AG08396 (cell line): Measurements from ENCODE around the gene SMARCB1.

Experiments
- DNase-seq: peaks from one replicate; pipeline ENCODE4 v3.0.0; 2012; ENCODE audit warnings: low spot score, mixed read lengths

Gene SMARCB1

GRCh38 chr22:23803001-23803819 lies 16.4 kb downstream of the SMARCB1 start:
- DNase-seq = no peak

- no peak for DNase-seq
Measured at GRCh38 chr22:23804781-23805291, 18.1 kb downstream of the SMARCB1 start.

DNA sequence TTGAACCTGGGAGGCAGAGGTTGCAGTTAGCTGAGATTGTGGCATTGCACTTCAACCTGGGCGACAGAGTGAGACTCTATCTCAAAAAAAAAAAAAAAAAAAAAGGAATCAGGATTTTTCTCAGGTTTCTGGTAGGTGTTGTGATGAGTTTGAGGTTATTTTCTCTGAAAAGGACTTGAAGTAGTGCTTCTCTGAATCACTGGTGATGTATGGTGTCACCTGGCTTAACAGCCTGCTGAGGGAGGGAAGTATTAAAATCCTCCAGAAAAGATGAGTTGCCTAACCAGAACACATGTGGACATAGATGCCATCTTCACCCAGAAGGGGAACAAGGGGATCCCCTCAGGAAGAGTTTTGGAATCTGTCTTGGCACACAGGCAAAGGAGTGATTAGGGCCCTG lies 20.1 kb downstream of the SMARCB1 start:
- no peak for DNase-seq

- no peak for DNase-seq
Measured at GRCh38 chr22:23812378-23812777, 25.6 kb downstream of the SMARCB1 start.

- no peak for DNase-seq
Measured at GRCh38 chr22:23815541-23816155, 28.9 kb downstream of the SMARCB1 start.

- no peak for DNase-seq
Measured at GRCh38 chr22:23816156-23816976, 29.6 kb downstream of the SMARCB1 start.

DNA sequence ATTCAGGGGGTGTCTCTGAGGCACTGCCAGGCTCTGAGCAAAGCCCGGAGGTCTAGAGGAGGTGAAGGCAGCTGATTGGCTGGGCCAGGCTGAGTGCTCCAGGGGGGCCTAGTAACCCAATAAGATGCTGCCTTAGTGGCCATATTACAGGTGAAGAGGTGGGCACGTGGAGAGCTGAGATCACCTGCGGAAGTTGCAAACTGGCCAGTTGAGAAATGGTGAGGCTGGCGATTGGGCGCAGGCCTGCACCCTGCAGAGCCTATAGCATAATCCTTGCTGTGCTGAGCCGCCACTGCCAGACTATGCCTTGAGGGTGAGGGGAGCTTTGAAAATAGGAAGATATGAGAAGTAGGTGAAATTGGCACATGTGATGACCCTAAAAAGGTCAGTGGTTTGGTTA lies 30.4 kb downstream of the SMARCB1 start:
- DNase-seq = no peak

DNA sequence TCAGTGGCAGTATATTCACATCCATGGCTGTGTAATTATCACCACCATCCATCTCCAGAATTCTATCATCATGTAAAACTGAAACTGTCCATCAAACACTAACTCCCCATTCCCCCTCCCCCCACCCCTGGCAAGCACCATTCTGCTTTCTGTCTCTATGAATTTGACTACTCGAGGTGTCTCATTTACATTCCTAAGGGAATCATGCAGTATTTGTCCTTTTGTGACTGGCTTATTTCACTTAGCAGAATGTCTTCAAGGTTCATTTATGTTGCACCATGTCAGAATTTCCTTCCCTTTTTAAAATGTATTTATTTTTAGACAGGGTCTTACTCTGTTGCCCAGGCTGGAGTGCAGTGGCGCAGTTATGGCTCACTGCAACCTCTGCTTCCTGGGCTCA lies 31.8 kb downstream of the SMARCB1 start:
- DNase-seq = no peak

- DNase-seq = no peak
Measured at GRCh38 chr22:23820748-23821211, 34.0 kb downstream of the SMARCB1 start.

- no peak for DNase-seq
Measured at GRCh38 chr22:23822101-23822671, 35.4 kb downstream of the SMARCB1 start.

GRCh38 chr22:23823331-23823791 lies 36.6 kb downstream of the SMARCB1 start:
- no peak for DNase-seq

DNA sequence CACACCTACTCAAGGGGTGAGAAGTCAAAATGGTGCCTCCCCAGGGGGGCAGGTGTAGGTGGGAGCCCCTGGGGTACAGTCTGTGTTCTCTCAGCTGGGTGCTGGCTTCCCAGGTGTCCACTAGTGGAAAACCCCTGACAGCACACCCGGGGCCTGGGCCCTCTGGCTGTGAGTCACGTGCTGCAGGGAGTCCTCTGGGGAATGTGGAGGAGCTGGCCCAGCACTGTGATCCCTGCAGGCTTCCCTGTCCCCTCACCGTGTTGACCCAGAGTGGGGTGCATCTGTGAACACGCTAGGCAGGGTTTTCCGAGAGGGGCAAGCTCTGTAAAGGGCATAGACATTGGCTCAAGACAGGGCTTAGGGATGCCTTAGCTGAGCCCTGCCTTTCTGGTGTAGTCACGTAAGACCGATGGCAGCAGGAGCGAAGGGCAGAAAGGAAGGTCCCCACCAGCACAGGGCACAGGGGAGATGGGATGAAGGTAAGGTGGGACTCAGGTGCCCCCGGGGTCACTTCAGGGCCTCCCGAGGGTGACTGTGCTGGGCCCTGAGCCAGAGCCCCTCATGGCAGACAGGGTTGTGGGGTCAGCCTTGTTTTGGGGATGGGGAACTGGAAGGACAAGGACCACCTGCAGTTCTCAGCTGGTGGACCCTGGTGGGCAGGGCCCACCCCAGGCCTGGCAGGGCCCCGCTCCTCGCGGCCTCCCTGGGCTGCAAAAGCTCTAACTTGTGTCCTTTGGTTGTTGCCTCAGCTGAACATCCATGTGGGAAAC lies 37.9 kb downstream of the SMARCB1 start:
- DNase-seq = no peak

- DNase-seq = no peak
Measured at GRCh38 chr22:23825246-23825905, 38.6 kb downstream of the SMARCB1 start.

DNA sequence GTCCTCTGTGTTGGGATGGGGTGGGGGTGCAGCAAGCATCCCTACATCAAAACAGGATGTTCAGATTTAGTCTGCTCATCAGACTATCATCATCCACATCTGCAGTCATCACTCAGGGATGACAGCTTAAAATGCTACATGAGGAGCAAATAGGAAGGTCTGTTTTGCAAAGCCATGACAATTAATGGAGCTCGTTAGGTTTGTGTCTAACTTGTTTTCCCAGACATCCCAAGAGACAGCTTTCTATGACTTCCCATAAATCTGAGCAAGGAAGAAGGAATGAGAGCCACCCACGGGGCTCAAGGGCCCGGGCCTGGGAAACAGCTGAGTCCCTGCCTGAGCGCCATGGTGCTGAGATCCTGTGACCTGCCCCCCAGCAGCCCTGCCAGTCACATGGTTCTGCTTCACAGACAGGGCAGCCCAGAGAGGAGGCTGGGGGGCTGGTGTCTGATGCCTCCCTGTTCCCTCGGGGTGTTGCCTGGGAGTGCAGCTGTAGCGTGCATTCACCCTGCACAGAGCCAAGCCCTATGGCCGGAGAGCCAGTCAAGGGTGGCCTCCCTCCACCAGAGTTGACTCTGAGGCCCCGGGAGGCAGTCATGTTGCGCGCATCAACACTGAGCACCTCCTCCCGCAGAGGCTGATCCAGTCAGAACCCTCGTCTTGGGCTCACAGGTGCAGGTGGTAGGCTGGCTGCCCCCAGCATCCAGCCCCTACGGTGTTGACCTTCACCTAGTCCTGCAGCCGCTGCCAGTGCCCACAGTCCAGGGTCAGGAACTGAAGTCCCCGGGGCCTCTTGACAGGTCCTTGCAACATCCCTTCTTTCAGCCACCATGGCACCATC lies 40.0 kb downstream of the SMARCB1 start:
- DNase-seq = no peak

GRCh38 chr22:23827351-23827995 lies 40.7 kb downstream of the SMARCB1 start:
- no peak for DNase-seq

DNA sequence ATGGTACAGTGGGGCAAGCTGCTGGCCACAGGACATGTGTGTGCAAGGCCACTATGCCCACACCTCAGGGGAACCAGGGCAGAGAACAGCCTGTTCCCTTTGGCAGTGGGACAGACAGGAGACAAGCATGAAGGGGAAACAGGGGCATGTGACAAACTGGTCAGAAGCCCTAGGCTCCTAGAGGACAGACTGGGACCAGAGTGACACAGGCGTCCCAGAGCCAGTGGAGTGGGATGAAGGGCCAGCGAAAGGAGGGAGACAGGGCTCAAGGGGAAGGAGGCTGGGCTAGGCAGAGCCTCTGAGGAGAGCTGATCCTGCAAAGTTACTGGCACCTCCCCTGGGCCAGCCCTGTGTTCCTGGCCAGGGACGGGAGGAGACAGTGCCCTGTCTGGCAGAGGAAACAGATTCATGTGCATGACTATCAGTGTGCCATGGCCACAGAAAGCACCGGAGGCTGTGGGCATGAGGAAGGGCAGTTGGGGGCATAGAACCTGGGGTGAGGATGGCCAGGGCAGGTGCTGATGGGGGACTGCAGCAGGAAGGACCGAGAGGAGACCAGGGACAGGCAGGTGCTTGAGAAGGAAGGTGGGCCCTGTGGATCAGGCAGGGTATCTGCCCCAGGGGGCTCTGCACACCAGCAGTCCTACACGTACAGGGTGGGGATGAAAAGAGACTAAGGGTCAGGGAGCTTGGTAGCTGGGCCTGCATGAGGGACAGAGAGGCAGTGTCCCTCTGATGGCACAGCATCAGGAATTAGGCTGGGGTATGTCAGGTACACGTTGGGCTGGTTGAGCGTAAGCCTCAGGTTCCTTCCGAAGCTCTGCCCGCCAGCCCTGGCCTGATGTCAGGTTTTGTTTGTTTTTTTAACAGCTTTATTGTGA lies 42.3 kb downstream of the SMARCB1 start:
- no peak for DNase-seq

GRCh38 chr22:23829845-23830372 lies 43.1 kb downstream of the SMARCB1 start:
- DNase-seq = peak; percentile 41

- no peak for DNase-seq
Measured at GRCh38 chr22:23831261-23831660, 44.5 kb downstream of the SMARCB1 start.
